GM12801 (cell line): ENCODE results near the gene ZNF334.

Experiments used
- TF ChIP-seq, protein P1 (sequence below): IDR thresholded peaks from one replicate; pipeline ENCODE4 v1.5.1; 2011; ENCODE audit warnings: control low read depth; ENCODE audit not compliant: insufficient read length; ENCODE audit errors: extremely low read depth

Gene ZNF334

GRCh38 chr20:46557231-46557956 is 44.0 kb upstream of the ZNF334 start:
- TF ChIP-seq, protein P1, sequence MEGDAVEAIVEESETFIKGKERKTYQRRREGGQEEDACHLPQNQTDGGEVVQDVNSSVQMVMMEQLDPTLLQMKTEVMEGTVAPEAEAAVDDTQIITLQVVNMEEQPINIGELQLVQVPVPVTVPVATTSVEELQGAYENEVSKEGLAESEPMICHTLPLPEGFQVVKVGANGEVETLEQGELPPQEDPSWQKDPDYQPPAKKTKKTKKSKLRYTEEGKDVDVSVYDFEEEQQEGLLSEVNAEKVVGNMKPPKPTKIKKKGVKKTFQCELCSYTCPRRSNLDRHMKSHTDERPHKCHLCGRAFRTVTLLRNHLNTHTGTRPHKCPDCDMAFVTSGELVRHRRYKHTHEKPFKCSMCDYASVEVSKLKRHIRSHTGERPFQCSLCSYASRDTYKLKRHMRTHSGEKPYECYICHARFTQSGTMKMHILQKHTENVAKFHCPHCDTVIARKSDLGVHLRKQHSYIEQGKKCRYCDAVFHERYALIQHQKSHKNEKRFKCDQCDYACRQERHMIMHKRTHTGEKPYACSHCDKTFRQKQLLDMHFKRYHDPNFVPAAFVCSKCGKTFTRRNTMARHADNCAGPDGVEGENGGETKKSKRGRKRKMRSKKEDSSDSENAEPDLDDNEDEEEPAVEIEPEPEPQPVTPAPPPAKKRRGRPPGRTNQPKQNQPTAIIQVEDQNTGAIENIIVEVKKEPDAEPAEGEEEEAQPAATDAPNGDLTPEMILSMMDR: no peak

DNA sequence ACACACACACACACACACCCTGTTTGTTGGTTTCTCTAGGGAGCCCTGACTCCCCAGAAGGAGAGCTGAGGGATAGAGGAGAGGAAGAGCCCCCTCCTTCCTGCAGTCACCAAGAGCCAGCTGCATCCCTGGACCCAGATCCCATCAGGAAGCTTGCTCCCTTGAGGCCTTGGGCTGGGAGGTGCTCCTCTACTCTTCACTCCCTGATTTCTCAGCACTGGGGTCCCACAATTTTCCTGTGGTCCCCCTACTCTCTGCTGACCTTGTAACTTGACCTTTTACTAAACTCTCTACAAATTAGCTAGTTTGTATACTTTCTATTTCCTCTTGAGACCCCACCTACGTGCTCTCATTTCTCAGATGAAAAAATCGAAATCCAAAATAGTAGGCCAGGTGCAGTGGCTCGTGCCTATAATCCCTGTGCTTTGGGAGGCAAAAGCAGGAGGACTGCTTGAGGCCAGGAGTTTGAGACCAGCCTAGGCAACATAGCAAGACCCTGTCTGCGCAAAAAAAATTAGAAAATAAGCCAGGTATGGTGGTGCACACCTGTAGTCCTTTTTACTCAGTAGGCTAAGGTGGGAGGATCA is 42.1 kb upstream of the ZNF334 start:
- TF ChIP-seq, protein P1: no peak

- TF ChIP-seq, protein P1: no peak
Measured at GRCh38 chr20:46554828-46555227, 41.5 kb upstream of the ZNF334 start.

DNA sequence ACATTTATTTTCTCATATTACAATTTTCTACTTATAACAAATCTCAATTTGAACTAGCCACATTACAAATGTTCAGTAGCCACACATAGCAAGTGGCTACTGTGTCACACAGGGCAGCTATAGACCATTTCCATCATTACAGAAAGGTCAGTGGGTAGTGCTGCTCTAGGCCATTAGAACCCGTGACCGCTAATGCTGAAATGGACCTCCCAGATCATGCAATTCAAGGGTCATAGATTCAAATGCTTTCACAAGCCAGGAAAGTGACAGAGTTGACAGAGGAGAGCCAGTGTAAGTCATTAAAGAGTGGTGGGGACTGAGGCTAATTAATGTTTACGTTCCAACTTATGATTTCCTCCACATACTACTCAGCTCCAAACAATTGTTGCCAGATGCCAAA is 40.6 kb upstream of the ZNF334 start:
- TF ChIP-seq, protein P1: no peak

DNA sequence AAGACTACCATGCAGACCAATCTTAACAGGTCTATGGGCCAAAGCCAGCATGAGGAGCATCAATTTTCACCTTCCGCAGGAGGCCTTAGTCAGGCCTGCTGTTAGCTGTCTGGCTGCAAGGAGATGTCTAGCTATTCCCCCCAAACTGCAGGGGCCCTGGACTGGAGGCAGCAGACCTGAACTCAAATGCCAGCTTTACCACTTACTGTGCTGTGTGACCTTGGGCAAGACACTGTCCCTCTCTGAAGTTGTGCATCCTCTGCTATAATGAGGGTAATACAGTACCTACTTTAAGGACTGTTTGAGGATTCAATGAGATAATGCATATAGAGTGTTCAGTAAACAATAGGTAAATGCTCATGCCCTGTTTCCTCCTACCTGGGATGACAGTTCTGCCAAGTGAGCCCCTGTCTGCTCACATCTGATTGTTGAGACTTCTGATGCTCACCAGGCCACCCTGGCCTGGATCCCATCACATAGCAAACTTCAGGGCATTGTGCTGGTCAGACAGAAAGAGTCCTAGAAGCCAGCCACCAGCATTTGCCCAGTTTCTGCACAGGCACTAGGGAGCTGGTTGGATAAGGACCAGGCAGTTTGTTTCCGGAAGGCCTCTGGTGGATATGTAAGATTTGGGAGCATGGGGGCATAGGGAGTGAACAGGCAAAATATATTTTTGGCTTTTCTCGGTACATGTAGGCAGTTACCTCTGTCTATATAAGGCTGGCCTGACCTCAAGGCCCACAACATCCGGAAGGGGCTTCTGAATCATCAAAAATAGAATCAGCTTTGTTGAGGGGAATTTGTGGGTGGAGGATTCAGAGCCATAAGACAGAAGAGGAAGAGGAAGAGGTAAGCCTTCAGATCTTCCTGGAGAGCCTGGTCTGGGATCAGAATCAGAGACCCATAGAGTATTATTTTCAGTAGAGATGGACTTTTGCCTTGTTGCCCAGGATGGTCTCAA is 39.4 kb upstream of the ZNF334 start:
- TF ChIP-seq, protein P1: no peak

GRCh38 chr20:46551522-46552381 is 38.4 kb upstream of the ZNF334 start:
- TF ChIP-seq, protein P1: no peak
